ENCODE results near the gene CFAP69.

Gene CFAP69

DNA sequence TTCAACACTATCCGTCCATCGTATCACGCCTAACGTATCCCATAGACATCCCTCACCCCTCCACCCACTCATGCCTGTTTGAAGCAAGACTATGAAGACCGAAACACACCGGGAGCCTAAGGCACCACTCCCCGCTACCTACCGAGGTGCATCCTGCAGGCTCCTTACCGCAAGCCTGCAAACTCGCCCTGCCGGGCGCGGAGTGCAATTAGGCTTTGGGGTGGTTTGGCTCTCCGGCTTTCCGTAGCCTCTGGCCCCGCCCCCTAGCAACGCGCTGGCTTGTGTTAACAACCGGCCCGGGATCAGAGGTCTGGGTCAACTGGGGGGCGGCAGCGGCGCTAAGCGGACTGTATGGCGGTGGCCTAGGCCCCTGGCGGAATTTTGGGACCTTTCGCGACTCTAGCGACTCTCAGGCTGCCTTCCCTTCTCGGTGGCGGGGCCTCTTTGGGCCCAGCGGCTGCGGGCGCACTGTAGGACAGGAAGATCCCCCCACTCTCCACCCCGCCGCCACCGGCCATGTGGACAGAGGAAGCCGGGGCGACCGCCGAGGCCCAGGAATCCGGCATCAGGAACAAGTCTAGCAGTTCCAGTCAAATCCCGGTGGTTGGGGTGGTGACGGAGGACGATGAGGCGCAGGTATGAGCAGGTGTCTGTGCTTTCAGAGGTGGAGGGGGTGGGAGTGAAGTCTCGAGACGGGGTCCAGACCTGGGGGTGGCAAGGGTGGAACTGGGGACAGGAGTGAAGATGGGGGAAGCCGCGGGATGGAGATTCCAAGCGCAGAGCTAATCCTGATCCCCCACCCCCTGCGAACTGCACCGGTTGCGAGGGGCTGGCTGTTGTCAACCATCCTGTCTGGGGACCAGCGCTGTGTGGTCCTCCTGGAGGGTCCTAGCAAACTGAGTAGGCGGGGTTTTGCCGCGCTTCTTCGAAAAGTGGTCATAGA, at the start of gene CFAP69:
Gene CFAP69, plus strand, starts transcription at position 266 of the 943 bp plus-strand sequence. Its CDS starts 251 bp downstream, at position 517.
- peak; percentile 88 for DNase-seq

DNA sequence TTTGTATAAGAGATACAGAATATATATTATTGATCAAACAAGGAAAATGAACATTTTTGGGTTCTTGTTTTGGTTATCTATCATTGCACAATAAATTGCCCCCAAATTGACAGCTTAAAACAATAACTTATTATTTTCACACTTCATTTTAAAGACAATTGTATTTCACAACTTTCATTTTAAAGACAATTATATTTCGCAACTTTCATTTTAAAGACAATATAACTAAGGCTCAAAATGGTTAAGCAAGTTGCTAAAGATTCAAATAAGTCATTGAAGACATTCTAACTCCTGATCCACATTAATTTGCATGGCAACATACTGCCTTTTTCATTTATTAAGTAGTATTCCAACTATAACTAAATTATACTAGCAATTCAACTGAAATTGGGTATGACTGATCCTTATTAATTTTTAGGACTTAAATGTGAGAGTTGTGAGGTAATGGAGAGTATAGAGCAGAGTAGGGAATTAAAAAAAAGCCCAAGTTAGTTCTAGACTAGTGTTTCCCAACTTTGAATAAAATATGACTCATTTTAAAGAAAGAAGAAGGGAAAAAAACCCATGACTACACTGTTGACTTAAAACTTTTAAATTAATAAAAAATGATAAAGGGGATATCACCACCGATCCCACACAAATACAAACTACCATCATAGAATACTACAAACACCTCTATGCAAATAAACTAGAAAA, 43.3 kb upstream of the CFAP69 start:
- DNase-seq, result no peak

GRCh38 chr7:90207956-90208355, 37.0 kb upstream of the CFAP69 start:
- no peak for DNase-seq

DNA sequence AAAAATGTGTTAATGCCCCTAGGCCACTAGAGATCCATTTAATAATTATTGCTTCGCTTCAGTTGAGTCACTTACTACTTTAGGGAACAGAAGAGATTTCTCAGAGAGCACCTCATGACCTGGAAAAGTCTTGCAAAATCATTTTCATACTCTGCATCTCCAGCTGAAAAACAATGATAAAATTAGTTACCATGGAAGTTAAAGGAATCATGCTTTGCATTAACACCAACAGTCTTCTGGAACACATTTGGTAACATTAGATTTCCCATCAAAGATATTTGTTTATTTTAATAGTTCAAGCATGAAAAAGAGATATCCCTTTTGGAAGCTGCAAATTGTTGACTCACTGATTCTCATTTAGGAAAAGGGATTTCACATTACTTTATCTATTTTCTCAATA, 35.2 kb upstream of the CFAP69 start:
- DNase-seq, result no peak

GRCh38 chr7:90210475-90210874, 34.5 kb upstream of the CFAP69 start:
- DNase-seq, result no peak

DNA sequence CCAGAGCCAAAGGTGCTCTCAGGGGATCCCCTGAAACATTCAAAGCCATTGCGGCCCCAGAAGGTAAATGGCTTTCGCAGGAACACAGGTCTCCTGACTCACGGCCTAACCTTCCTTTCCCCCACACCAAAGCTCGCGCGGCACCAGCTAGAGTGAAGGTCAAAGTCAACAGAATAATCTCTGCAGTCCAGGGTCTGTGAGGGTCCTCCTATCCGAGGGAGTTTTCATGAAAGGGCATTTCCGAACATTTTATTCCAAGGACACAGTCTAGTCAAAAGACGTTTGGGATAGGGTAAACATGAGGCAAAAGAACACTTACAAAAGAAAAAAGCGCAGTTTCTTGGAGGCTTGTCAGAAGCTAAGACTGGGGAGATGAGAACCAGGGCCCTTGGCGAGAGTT, 34.0 kb upstream of the CFAP69 start:
- no peak for DNase-seq

DNA sequence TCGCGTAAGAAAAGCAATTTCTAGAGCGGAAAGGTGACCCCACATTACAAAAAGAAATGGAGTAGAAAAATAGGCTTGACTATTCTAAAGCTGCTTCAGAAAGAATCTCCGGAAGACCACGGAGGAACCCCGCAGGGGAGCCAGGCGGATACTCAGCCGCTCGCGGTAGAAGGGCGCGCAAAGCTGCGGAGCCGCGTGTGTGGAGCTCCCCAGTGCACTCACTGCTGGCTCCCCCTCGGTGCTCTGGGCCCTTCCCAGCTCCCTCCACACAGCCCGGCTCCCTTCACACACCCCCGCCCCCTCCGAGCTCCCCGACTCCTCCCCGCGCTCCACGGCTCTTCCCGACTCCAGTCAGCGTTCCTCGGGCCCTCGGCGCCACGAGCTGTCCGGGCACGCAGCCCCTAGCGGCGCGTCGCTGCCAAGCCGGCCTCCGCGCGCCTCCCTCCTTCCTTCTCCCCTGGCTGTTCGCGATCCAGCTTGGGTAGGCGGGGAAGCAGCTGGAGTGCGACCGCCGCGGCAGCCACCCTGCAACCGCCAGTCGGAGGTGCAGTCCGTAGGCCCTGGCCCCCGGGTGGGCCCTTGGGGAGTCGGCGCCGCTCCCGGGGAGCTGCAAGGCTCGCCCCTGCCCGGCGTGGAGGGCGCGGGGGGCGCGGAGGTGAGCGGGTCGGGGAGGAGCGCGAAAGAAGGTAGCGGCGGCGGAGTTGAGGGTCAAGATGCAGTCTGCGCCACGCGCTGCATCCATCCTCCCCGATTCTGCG, 33.4 kb upstream of the CFAP69 start, which contains the start of gene STEAP2:
Gene STEAP2, plus strand, starts transcription at position 350 of the 758 bp plus-strand sequence. CDS start 13,343 bp downstream, outside the sequence.
- peak; percentile 29 for DNase-seq

DNA sequence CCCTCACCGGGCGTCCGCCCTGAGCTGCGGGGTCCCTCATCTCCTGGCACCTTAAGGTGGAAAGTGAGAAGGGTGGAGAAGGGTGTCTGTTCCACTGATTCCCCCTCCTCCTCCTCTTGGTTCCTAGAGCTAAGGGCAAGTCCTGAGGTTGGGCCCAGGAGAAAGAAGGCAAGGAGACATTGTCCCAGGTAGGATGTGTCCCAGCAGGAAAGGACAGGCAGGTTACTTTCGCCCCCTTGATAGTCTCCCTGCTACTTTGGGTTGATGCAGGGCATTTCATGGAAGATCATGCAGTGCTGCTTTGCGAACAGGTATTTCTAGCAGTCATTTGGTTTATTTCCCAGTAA, 32.9 kb upstream of the CFAP69 start:
- DNase-seq, result no peak

GRCh38 chr7:90213521-90213920, 31.5 kb upstream of the CFAP69 start:
- no peak for DNase-seq

- no peak for DNase-seq
Measured at GRCh38 chr7:90216080-90216674, 28.8 kb upstream of the CFAP69 start.

- no peak for DNase-seq
Measured at GRCh38 chr7:90216771-90217170, 28.2 kb upstream of the CFAP69 start.

DNA sequence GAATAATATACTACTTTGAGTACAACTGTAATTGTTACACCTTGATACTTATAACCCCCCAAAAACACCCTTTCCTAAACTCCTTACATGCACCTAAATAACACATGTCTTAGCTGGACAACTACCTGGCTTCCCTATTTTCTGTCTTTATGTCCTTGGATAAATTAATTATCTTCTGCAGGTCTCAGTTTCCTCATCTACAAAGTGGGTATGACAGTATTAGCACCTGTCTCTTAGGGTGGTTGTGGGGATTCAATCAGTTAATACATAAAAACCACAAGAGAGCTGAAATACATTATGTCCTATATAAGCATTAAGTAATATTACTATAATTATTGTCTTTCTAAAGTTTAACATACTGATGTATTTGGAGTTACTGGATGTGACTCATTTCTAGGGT, 22.6 kb upstream of the CFAP69 start:
- no peak for DNase-seq

DNA sequence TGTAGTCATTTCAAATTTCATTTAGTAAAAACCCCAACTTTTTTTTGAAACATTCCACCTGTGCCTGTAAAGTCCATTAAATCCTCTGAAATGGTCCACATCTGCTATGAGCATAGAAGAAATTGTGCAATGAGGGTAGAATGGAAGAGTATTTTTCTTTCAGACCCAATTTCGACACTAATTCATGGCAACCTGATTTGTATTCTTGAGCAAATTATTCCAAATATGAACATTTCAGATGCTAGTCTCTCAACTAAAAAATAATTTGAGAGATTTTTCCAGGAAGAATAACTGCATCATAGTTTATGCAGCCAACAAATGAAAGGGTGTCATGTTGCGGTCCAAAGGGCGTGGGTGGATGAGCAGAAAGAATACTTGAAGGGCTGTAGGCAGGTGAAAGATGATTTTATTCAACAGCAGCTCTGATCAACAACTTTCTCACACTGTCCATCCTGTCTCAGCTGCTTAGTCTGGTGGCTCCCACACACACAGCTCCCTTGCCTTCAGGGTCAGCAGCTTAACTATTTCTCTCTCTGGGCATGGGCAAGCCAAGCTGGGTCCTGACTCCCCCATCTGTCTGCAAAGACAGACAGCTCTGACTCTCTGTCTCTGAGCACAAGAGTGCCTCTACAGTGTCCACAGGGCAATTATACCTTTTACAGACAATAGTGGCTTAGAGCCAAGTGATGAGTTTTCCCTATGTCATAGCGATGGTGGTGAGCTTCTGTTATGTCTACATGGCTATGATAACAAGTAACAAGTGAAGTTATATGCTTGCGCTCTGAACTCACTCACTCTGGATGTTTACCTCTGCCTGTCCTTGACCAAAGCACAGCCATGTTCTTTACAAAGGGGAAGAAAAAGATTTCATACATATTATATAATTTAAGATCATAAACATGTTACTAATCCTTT, 21.9 kb upstream of the CFAP69 start:
- DNase-seq, result no peak

- no peak for DNase-seq
Measured at GRCh38 chr7:90224195-90224594, 20.8 kb upstream of the CFAP69 start.

GRCh38 chr7:90225181-90225580, 19.8 kb upstream of the CFAP69 start:
- DNase-seq, result no peak

DNA sequence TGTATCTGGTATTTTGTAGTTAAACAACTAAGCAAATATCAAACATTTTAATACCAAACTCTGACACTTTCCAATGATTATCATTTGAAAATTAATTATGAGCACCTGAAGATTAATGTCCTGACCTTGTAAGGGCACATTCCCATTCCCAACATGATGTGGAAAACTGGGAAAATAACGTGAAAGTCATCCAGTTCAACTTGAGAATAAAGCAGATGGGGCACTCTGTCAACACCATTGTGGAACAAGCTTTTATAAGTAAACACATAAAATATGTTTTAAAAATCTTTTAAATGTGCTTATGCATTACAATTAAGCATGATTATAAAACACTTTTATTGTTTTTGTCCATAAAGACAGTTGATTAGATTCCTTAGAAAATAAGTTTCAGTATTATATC, 19.4 kb upstream of the CFAP69 start:
- DNase-seq, result no peak

GRCh38 chr7:90227259-90227658, 17.7 kb upstream of the CFAP69 start:
- DNase-seq, result no peak

GRCh38 chr7:90229682-90230081, 15.3 kb upstream of the CFAP69 start:
- no peak for DNase-seq

GRCh38 chr7:90230834-90231233, 14.1 kb upstream of the CFAP69 start:
- no peak for DNase-seq

DNA sequence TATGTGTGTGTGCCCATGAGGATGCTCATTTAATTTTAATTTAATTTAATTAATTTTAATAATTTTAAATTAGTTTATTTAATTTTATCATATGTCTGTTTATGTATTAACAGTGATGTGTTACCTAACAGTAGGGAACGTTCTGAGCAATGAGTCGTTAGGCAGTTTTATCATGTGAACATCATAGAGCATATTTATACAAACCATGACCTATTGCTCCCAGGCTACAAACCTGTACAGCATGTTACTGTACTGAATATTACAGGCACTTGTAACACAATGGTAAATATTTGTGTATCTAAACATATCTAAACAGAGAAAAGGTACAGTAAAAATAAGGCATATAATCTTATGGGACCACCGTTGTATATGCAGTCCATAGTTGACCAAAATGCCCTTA, 13.7 kb upstream of the CFAP69 start:
- DNase-seq, result no peak

- DNase-seq, result no peak
Measured at GRCh38 chr7:90232430-90232829, 12.5 kb upstream of the CFAP69 start.

DNA sequence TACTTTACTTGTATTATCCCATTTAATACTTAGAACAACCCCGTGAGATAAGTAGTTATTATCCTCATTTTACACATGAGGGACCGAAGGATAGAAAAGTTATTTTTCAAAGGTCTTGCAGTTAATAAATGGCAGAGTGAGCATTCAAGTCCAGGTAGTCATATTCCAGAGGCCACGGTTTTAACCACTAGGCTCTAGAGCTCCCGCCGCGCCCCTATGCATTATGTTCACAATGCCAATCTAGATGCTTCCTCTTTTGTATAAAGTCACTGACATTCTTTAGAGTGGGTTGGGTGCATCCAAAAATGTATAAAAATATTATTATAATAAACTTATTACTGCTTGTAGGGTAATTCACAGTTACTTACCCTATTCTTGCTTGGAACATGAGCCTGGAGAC, 11.4 kb upstream of the CFAP69 start:
- DNase-seq, result no peak

Measured in stimulated activated CD4-positive, alpha-beta T cell treated with anti-CD3 and anti-CD28 coated beads, Interleukin-12 subunit alpha, Interleukin-12 subunit beta, amount 100 ng/mL, for 4 hours (primary cell).